Natural killer cell (primary cell): ENCODE data around the gene RASL11B. TPM values are rescaled to one million over a fixed set of nuclear protein-coding genes. Genes with fewer than 3 reads are reported as not detected.

Source experiments
- ATAC-seq, 3 donors: fragments of 150-1000 bp in 2 of 3; fragments of 200-7000 bp in 1 of 3; cut with Tn5 transposase; 1 replicate in 1 of 3; 2 replicates in 2 of 3; pipeline ENCODE4 v1.10.0; 2021; ENCODE audit warnings: mild to moderate bottlenecking in 2 of 3, moderate library complexity in 2 of 3
- DNase-seq, 2 donors: peaks; one replicate each; pipeline versions ENCODE4 v3.0.0 to v3.0.0-alpha.2; 2013 to 2021; ENCODE audit warnings: mixed read lengths in 1 of 2
- H3K27ac ChIP-seq: one replicate; pipeline ENCODE4 v1.5.1; 2013; ENCODE audit warnings: mild to moderate bottlenecking, low read length
- H3K27me3 ChIP-seq: one replicate; pipeline ENCODE4 v1.6.1; 2013; ENCODE audit warnings: low read length; ENCODE audit not compliant: control insufficient read depth, insufficient read depth
- H3K36me3 ChIP-seq: one replicate; pipeline ENCODE4 v1.6.1; 2013; ENCODE audit warnings: low read length; ENCODE audit not compliant: control insufficient read depth, insufficient read depth
- H3K4me1 ChIP-seq: one replicate; pipeline ENCODE4 v1.6.1; 2013; ENCODE audit warnings: low read length; ENCODE audit not compliant: control insufficient read depth, insufficient read depth
- H3K4me3 ChIP-seq: one replicate; pipeline ENCODE4 v1.5.1; 2013; ENCODE audit warnings: low read length
- H3K9me3 ChIP-seq: one replicate; pipeline ENCODE4 v1.6.1; 2013; ENCODE audit warnings: low read length; ENCODE audit not compliant: control insufficient read depth, insufficient read depth
- H3K27ac Mint-ChIP-seq, 2 donors: one replicate each; pipeline ENCODE4 v1.8.0; 2022; ENCODE audit warnings: mild to moderate bottlenecking in 2 of 2, mixed read lengths in 2 of 2, moderate library complexity in 1 of 2
- H3K27me3 Mint-ChIP-seq, 2 donors: one replicate each; pipeline ENCODE4 v1.8.0; 2022; ENCODE audit warnings: low read depth in 2 of 2, mixed read lengths in 2 of 2
- H3K36me3 Mint-ChIP-seq: one replicate; pipeline ENCODE4 v1.8.0; 2022; ENCODE audit warnings: mixed read lengths
- H3K4me1 Mint-ChIP-seq, 2 donors: one replicate each; pipeline ENCODE4 v1.8.0; 2022; ENCODE audit warnings: mixed read lengths in 2 of 2
- H3K4me3 Mint-ChIP-seq: one replicate; pipeline ENCODE4 v1.8.0; 2022; ENCODE audit warnings: mild to moderate bottlenecking, moderate library complexity, mixed read lengths
- H3K9me3 Mint-ChIP-seq, 2 donors: one replicate each; pipeline ENCODE4 v1.8.0; 2022; ENCODE audit warnings: mixed read lengths in 2 of 2
- CTCF ChIP-seq: fragments of 200-600 bp; IDR thresholded peaks from one replicate; pipeline ENCODE4 v1.8.0; 2022; ENCODE audit warnings: antibody characterized with exemption
- WGBS: methylation state at CpG from one replicate; pipeline ENCODE4 v1.1.7; 2013; ENCODE audit warnings: missing lambda C conversion rate; ENCODE audit not compliant: insufficient coverage; 5-methylcytosine and 5-hydroxymethylcytosine counted together
- intact Hi-C: fragments of 100-400 bp; cut with micrococcal nuclease; formaldehyde crosslinking; loops from one replicate; pipeline ENCODE4 v1.14.2; 2022
- total RNA-seq, 4 donors: library from RNA; stranded (reverse); fragments of 120-200 nt in 1 of 4; gene quantifications; one replicate each; pipeline versions ENCODE4 v1.2.3 to v1.2.4, GENCODE V29; 2013 to 2022

Gene RASL11B
- total RNA-seq, 3 donors from 2014 or later (not counting 1 experiment from before 2014, with no cell fraction given) = not detected

GRCh38 chr4:52838729-52839586 is 23.2 kb upstream of the RASL11B start:
- Mint-ChIP-seq H3K9me3 (no peaks in the 10 kb centered on the region), H3K36me3 (no peaks in the 10 kb centered on the region), H3K4me1 (no peaks in the 10 kb centered on the region), H3K27me3 (peaks cover 0 to 9% of the 10 kb centered on the region in 2 donors), H3K27ac (no peak overlapping the region), H3K4me3 (no peak overlapping the region)
- Histone ChIP-seq H3K9me3 (no peaks in the 10 kb centered on the region), H3K4me3 (no peak overlapping the region), H3K27me3 (no peaks in the 10 kb centered on the region), H3K36me3 (no peaks in the 10 kb centered on the region), H3K4me1 (no peaks in the 10 kb centered on the region), H3K27ac (no peak overlapping the region)
- DNase-seq (no peak), ATAC-seq (no peak)
- no peak for TF ChIP-seq CTCF
- WGBS = 85% methylated on average over 10 of the region's 10 CpGs
- intact Hi-C loops = no loop called here

GRCh38 chr4:52840531-52841370 is 21.4 kb upstream of the RASL11B start:
- H3K36me3 Mint-ChIP-seq = no peaks in the 10 kb centered on the region
- ATAC-seq (no peak), DNase-seq (no peak)
- no peak overlapping the region for H3K4me3 ChIP-seq
- no peak overlapping the region for H3K27ac ChIP-seq
- no peak overlapping the region for H3K27ac Mint-ChIP-seq
- TF ChIP-seq CTCF = no peak
- H3K9me3 Mint-ChIP-seq = no peaks in the 10 kb centered on the region
- intact Hi-C loops = no loop called here
- no peaks in the 10 kb centered on the region for H3K4me1 Mint-ChIP-seq
- H3K36me3 ChIP-seq = no peaks in the 10 kb centered on the region
- no peaks in the 10 kb centered on the region for H3K4me1 ChIP-seq
- H3K4me3 Mint-ChIP-seq = no peak overlapping the region
- no peaks in the 10 kb centered on the region for H3K9me3 ChIP-seq
- H3K27me3 ChIP-seq = no peaks in the 10 kb centered on the region
- peaks cover 0 to 9% of the 10 kb centered on the region in 2 donors for H3K27me3 Mint-ChIP-seq
- WGBS = 85% methylated on average over 6 of the region's 9 CpGs

- ATAC-seq (no peak), DNase-seq (no peak)
- no peak for TF ChIP-seq CTCF
- Histone ChIP-seq H3K4me1 (no peaks in the 10 kb centered on the region), H3K36me3 (no peaks in the 10 kb centered on the region), H3K9me3 (no peaks in the 10 kb centered on the region), H3K27ac (no peak overlapping the region), H3K4me3 (no peak overlapping the region), H3K27me3 (no peaks in the 10 kb centered on the region)
- no peak overlapping the region for H3K27ac Mint-ChIP-seq
- peaks cover 0 to 7% of the 10 kb centered on the region in 2 donors for H3K27me3 Mint-ChIP-seq
- WGBS = 93% methylated on average over 18 of the region's 18 CpGs
- intact Hi-C loops = no loop called here
- no peaks in the 10 kb centered on the region for H3K9me3 Mint-ChIP-seq
- H3K4me3 Mint-ChIP-seq = no peak overlapping the region
- H3K4me1 Mint-ChIP-seq = no peaks in the 10 kb centered on the region
- H3K36me3 Mint-ChIP-seq = no peaks in the 10 kb centered on the region
Observed at GRCh38 chr4:52841682-52842456, 20.2 kb upstream of the RASL11B start.
